ENCODE results near the gene IGLON5.

Gene IGLON5

DNA sequence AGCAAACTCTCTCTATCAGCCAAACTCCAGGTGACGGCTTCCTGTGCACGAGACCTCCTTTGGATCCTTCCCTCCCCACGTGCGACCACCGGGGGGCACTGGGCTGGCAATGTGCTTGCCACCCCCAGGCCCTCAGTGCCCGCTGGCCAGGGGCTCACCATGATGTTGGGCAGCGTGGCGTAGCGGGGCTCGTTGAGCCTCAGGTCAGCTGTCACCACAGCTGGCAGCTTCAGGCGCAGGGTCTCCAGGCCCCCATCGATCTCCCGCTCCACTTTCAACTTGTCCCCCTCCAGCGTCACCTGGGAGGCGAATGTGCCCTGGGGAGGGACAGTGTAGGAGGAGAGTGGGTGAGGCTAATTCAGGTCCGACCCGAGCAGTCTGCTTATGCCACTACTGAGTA, 35.3 kb downstream of the IGLON5 start:
- no peak for FAIRE-seq
- TF ChIP-seq, protein P1, sequence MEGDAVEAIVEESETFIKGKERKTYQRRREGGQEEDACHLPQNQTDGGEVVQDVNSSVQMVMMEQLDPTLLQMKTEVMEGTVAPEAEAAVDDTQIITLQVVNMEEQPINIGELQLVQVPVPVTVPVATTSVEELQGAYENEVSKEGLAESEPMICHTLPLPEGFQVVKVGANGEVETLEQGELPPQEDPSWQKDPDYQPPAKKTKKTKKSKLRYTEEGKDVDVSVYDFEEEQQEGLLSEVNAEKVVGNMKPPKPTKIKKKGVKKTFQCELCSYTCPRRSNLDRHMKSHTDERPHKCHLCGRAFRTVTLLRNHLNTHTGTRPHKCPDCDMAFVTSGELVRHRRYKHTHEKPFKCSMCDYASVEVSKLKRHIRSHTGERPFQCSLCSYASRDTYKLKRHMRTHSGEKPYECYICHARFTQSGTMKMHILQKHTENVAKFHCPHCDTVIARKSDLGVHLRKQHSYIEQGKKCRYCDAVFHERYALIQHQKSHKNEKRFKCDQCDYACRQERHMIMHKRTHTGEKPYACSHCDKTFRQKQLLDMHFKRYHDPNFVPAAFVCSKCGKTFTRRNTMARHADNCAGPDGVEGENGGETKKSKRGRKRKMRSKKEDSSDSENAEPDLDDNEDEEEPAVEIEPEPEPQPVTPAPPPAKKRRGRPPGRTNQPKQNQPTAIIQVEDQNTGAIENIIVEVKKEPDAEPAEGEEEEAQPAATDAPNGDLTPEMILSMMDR (IDR thresholded peaks at IDR 0.05; ENCODE audit: insufficient read depth, missing control alignments), result no peak
- DNase-seq (ENCODE audit: insufficient read length, low spot score), result no peak

DNA sequence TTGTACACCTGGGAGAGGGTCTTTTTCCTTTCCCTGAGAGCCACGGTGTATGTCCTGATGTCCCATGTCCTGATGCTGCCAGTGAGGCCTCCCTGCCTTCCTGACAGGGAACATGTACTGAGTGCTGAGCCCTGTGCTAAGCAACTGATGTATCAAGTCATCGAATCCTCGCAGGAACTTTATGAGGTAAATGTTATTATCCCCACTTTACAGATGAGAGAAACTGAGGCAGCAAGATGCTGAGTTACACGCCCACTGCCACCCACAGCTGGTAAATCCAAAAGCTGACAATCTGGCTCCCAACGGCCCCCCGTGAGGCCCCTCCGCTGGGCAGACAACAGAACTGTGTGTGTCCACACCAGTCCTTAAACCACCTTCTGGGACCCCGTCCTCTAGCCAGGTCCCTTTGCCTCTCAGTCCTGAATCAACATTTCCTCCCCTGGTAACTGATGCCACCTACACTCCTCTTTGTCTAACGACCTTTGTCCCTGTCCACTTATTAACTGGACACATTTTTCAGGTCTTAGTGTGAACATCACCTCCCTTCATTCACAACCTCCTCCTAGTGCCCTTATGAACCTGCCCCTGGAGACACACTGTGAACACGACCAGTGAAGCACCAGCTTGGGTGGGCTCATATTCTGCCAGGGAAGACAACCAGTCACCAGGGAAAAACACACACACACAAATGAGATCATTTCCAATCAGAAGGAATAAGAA, 35.9 kb downstream of the IGLON5 start:
- TF ChIP-seq, protein P1 (IDR thresholded peaks at IDR 0.05; ENCODE audit: insufficient read depth, missing control alignments), result no peak
- FAIRE-seq (no peak), DNase-seq (ENCODE audit: insufficient read length, low spot score) (no peak)

GRCh38 chr19:51351266-51351990, 40.0 kb downstream of the IGLON5 start:
- TF ChIP-seq, protein P1 (IDR thresholded peaks at IDR 0.05; ENCODE audit: insufficient read depth, missing control alignments), result no peak
- FAIRE-seq, result no peak

GRCh38 chr19:51352783-51353360, 41.4 kb downstream of the IGLON5 start:
- DNase-seq (ENCODE audit: insufficient read length, low spot score) (no peak), FAIRE-seq (no peak)
- TF ChIP-seq, protein P1 (IDR thresholded peaks at IDR 0.05; ENCODE audit: insufficient read depth, missing control alignments), result no peak

More at GRCh38 chr19:51351266-51351990, 40.0 kb downstream of the IGLON5 start:
- DNase-seq (ENCODE audit: insufficient read length, low spot score), result no peak

DNA sequence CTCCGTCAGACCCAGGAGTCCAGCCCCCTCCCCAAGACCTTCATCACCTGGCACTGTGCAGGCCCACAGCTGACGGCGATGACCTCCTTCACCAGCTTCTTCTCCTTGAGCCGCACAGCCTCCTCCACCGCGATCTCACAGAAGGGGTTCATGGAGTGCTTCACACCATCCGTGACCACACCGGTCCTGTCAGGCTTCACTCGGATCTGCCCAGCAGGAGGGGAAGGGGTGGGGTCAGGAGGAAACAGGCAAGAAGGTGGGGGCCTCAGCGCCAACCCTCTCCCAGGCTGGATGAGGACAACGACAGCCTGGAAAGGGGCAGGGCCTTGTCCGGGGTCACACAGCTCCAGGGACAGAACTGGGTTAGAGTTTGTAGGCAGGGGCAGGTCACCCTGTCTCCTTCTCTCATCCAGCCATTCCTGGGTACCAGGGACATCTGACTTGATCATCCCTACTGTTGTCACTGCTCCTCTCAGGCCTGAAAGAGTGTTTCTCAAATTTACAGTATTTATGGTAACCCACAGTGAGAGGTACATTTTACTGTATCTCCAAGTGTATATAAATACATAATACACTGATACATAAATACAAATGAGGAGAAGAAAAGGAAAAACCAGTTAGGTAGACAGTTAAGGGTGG, 42.8 kb downstream of the IGLON5 start:
- FAIRE-seq (no peak), DNase-seq (ENCODE audit: insufficient read length, low spot score) (no peak)
- TF ChIP-seq, protein P1 (IDR thresholded peaks at IDR 0.05; ENCODE audit: insufficient read depth, missing control alignments), result no peak

- FAIRE-seq, result no peak
Observed at GRCh38 chr19:51354742-51355148, 43.3 kb downstream of the IGLON5 start.

More at GRCh38 chr19:51354742-51355148, 43.3 kb downstream of the IGLON5 start:
- no peak for DNase-seq (ENCODE audit: insufficient read length, low spot score)
- TF ChIP-seq, protein P1 (IDR thresholded peaks at IDR 0.05; ENCODE audit: insufficient read depth, missing control alignments), result no peak
